Measurements from ENCODE around the gene OCA2.
"Not testable (repeated sequence)": the region's sequence is repeated elsewhere in the genome, so short reads cannot be mapped to it uniquely, and the experiment has no call there.

OCA2 gene

GRCh38 chr15:27956285-27956684 is 142.8 kb downstream of the OCA2 start:
- no peak for DNase-seq

GRCh38 chr15:27955087-27955486 is 144.0 kb downstream of the OCA2 start:
- DNase-seq = no peak

GRCh38 chr15:27952593-27952992 is 146.5 kb downstream of the OCA2 start:
- DNase-seq = not testable (repeated sequence)

GRCh38 chr15:27951191-27951890 is 147.8 kb downstream of the OCA2 start:
- no peak for DNase-seq

GRCh38 chr15:27949089-27949488 is 150.0 kb downstream of the OCA2 start:
- DNase-seq = no peak

GRCh38 chr15:27939246-27939645 is 159.9 kb downstream of the OCA2 start:
- no peak for DNase-seq

GRCh38 chr15:27937851-27938250 is 161.3 kb downstream of the OCA2 start:
- DNase-seq = no peak

GRCh38 chr15:27936164-27936563 is 163.0 kb downstream of the OCA2 start:
- no peak for DNase-seq

- DNase-seq = no peak
Measured at GRCh38 chr15:27935328-27935727, 163.8 kb downstream of the OCA2 start.

- no peak for DNase-seq
Measured at GRCh38 chr15:27934782-27935181, 164.3 kb downstream of the OCA2 start.

GRCh38 chr15:27933562-27933961 is 165.6 kb downstream of the OCA2 start:
- DNase-seq = no peak

- DNase-seq = no peak
Measured at GRCh38 chr15:27932600-27932999, 166.5 kb downstream of the OCA2 start.

- no peak for DNase-seq
Measured at GRCh38 chr15:27928386-27928785, 170.7 kb downstream of the OCA2 start.

GRCh38 chr15:27912283-27912682 is 186.8 kb downstream of the OCA2 start:
- DNase-seq = no peak

GRCh38 chr15:27906802-27907201 is 192.3 kb downstream of the OCA2 start:
- no peak for DNase-seq

- no peak for DNase-seq
Measured at GRCh38 chr15:27903405-27903804, 195.7 kb downstream of the OCA2 start.

GRCh38 chr15:27902680-27903385 is 196.3 kb downstream of the OCA2 start:
- no peak for DNase-seq

- no peak for DNase-seq
Measured at GRCh38 chr15:27899583-27900285, 199.4 kb downstream of the OCA2 start.

GRCh38 chr15:27897481-27897880 is 201.6 kb downstream of the OCA2 start:
- no peak for DNase-seq

- DNase-seq = no peak
Measured at GRCh38 chr15:27894645-27895044, 204.5 kb downstream of the OCA2 start.

- no peak for DNase-seq
Measured at GRCh38 chr15:27889258-27889657, 209.9 kb downstream of the OCA2 start.

- no peak for DNase-seq
Measured at GRCh38 chr15:27885201-27885600, 213.9 kb downstream of the OCA2 start.

- no peak for DNase-seq
Measured at GRCh38 chr15:27884726-27885125, 214.4 kb downstream of the OCA2 start.
